Upper lobe of right lung (tissue), 1 donor: Measurements from ENCODE around the gene DCBLD2. TPM values are rescaled to one million over a fixed set of nuclear protein-coding genes. Genes with fewer than 3 reads are reported as not detected.

Experiments used
- ATAC-seq: fragments of 200-7000 bp; cut with Tn5 transposase; one replicate; pipeline ENCODE4 v1.9.1; 2020; ENCODE audit warnings: mild to moderate bottlenecking, moderate library complexity
- DNase-seq: peaks from one replicate; pipeline ENCODE4 v3.0.0-alpha.2; 2020
- H3K27ac ChIP-seq: fragments of 200-600 bp; one replicate; pipeline ENCODE4 v1.8.0; 2022
- H3K27me3 ChIP-seq: fragments of 200-600 bp; one replicate; pipeline ENCODE4 v1.8.0; 2022; ENCODE audit warnings: mild to moderate bottlenecking
- H3K36me3 ChIP-seq: fragments of 200-600 bp; one replicate; pipeline ENCODE4 v1.8.0; 2022
- H3K4me1 ChIP-seq: fragments of 200-600 bp; one replicate; pipeline ENCODE4 v1.8.0; 2022
- H3K4me3 ChIP-seq: fragments of 200-600 bp; one replicate; pipeline ENCODE4 v1.8.0; 2022; ENCODE audit warnings: mild to moderate bottlenecking
- H3K9me3 ChIP-seq: fragments of 200-600 bp; one replicate; pipeline ENCODE4 v1.8.0; 2022
- intact Hi-C: fragments of 100-400 bp; cut with DNase I; formaldehyde crosslinking; loops from one replicate; pipeline ENCODE4 v1.11.0; 2022
- total RNA-seq: library from RNA; stranded (reverse); fragmentation: NEBNext Ultra II Directional; extraction: Animal tissue kit (Norgen Biotek cat#: 25700); gene quantifications from one replicate; pipeline ENCODE4 v1.2.1, GENCODE V29; 2021
- TF ChIP-seq, protein P1 (sequence below): fragments of 200-600 bp; IDR thresholded peaks from one replicate; pipeline ENCODE4 v1.8.0; 2022; ENCODE audit warnings: antibody characterized with exemption
- donor health status: DM: no; HTN: yes; CAD: no; lungs with severe emphysema.

DCBLD2 gene
- total RNA-seq, 1 donor from 2014 or later: 35.8 TPM

DNA sequence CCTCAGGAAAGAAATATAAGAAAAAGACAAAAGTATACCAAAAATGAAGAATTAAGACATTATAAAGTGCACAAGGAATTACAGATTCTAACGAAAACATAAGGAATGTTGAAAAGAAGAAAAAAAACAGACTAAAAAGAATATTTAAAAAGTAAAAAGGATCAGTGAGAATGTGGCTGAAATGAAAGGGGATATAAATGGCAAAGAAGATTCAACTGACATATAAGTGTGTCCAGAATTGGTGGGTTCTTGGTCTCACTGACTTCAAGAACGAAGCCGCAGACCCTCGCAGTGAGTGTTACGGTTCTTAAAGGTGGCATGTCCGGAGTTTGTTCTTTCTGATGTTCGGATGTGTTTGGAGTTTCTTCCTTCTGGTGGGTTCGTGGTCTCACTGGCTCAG lies 44.8 kb downstream of the DCBLD2 start:
- Histone ChIP-seq H3K27me3 (no peaks in the 10 kb centered on the region), H3K9me3 (no peaks in the 10 kb centered on the region), H3K36me3 (no peaks in the 10 kb centered on the region), H3K27ac (no peak overlapping the region), H3K4me1 (no peaks in the 10 kb centered on the region), H3K4me3 (no peak overlapping the region)
- TF ChIP-seq, protein P1, sequence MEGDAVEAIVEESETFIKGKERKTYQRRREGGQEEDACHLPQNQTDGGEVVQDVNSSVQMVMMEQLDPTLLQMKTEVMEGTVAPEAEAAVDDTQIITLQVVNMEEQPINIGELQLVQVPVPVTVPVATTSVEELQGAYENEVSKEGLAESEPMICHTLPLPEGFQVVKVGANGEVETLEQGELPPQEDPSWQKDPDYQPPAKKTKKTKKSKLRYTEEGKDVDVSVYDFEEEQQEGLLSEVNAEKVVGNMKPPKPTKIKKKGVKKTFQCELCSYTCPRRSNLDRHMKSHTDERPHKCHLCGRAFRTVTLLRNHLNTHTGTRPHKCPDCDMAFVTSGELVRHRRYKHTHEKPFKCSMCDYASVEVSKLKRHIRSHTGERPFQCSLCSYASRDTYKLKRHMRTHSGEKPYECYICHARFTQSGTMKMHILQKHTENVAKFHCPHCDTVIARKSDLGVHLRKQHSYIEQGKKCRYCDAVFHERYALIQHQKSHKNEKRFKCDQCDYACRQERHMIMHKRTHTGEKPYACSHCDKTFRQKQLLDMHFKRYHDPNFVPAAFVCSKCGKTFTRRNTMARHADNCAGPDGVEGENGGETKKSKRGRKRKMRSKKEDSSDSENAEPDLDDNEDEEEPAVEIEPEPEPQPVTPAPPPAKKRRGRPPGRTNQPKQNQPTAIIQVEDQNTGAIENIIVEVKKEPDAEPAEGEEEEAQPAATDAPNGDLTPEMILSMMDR: no peak
- ATAC-seq: no peak
- intact Hi-C loops: no loop called here
- DNase-seq: no peak

DNA sequence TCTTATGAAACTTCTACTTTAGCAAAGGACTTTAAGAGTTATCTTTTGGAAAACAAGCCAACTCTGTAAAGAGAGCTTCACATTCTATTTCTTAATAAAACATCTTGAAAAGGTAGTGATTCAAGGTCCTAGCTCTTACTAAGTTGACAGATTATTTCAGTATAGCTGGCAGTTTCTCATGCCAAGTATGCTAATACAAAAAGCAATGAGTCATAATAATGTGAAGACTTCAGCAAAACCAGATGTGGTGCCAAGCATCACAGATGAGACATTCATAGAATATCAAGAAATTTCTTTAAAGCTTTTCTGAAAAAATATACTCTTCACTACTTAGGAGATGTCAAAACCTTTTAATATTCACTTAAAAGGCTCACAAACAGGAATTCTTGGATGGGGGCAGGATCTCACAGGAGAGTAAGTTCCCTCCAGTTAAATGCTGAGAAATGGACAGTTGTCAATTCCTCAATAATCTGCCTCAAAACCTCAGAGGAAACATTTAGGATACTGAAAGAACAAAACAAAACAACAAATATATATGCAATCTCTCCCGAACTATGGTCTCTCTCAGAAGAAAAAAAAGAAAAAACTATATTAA lies 45.6 kb downstream of the DCBLD2 start:
- no peaks in the 10 kb centered on the region for H3K36me3 ChIP-seq
- no peaks in the 10 kb centered on the region for H3K9me3 ChIP-seq
- DNase-seq: no peak
- no peak overlapping the region for H3K27ac ChIP-seq
- no peaks in the 10 kb centered on the region for H3K27me3 ChIP-seq
- no peak overlapping the region for H3K4me3 ChIP-seq
- no peak for ATAC-seq
- TF ChIP-seq, protein P1: no peak
- intact Hi-C loops: no loop called here
- no peaks in the 10 kb centered on the region for H3K4me1 ChIP-seq

DNA sequence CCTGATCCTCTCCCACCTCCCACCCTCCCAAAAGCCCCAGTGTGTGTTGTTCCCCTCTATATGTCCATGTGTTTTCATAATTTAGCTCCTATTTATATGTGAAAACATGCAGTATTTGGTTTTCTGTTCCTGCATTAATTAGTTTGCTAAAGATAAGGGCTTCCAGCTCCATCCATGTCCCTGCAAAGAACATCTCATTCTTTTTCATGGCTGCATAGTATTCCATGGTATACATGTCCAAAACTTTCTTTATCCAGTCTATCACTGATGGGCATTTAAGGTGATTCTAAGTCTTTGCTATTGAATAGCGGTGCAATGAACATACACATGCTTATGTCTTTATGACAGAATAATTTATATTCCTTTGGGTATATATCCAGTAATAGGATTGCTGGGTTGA lies 53.4 kb downstream of the DCBLD2 start:
- Histone ChIP-seq H3K4me1 (peaks cover 5% of the 10 kb centered on the region), H3K36me3 (no peaks in the 10 kb centered on the region), H3K27ac (no peak overlapping the region), H3K4me3 (no peak overlapping the region), H3K27me3 (no peaks in the 10 kb centered on the region), H3K9me3 (no peaks in the 10 kb centered on the region)
- intact Hi-C loops: no loop called here
- DNase-seq: no peak
- TF ChIP-seq, protein P1: no peak
- no peak for ATAC-seq

DNA sequence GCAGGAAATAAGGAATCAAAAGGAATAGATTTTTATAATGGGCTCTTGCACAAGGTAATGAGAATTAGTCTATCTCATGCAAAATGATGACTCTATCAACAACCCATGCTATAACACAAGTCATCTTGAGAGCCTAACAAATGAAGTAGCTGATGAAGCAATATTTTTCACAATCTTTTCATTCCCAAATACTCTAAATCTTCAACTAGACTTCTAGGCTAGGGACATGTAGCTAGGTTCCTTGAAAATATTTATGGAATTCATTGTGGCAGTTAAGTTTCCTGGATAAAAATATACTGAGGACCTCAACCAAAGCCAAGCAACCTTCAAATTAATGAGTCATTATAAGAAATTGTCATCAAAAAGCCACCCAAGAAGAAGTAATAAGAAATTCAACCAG lies 55.4 kb downstream of the DCBLD2 start:
- no peak overlapping the region for H3K4me3 ChIP-seq
- peaks cover 8% of the 10 kb centered on the region for H3K4me1 ChIP-seq
- TF ChIP-seq, protein P1: no peak
- ATAC-seq: no peak
- no peak for DNase-seq
- no peak overlapping the region for H3K27ac ChIP-seq
- H3K9me3 ChIP-seq: no peaks in the 10 kb centered on the region
- H3K36me3 ChIP-seq: no peaks in the 10 kb centered on the region
- no peaks in the 10 kb centered on the region for H3K27me3 ChIP-seq
- intact Hi-C loops: no loop called here

DNA sequence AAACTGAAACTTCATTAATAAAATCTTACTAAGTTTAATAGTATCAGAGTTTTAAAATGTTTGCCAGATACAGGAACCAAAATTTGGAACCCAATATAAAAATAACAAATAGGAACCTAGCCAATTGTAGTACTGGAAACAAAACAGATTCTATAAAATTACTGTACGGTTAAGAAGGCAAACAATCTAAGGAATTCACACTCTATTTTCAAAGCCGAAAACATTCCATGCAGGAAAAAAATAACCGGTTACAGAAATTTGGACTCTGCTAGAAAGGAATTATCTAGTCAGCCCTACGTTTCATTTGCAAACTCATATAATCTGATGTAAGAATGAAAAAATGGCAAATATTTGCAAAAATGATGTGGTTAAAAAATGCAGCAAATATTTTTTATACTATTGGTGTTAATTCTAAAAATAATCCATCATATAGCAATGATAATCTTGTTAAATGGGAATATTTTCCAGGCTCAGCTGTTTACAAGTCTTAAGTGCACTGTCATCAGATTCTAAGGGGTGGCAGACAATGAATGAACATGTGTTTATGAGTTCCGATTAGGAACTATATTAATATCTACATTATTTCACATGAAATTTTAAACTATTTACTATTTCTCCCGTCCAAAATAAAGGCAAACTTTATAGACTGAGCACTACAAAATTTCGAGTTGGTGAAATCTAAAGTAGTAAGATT lies 58.1 kb downstream of the DCBLD2 start:
- Histone ChIP-seq H3K27ac (no peak overlapping the region), H3K36me3 (no peaks in the 10 kb centered on the region), H3K27me3 (no peaks in the 10 kb centered on the region), H3K9me3 (no peaks in the 10 kb centered on the region), H3K4me3 (no peak overlapping the region), H3K4me1 (peaks cover 8% of the 10 kb centered on the region)
- intact Hi-C loops: no loop called here
- no peak for DNase-seq
- TF ChIP-seq, protein P1: no peak
- no peak for ATAC-seq
